ENCODE measurements around the gene UBAC1.
A peak's percentile ranks its signal among the peaks of the same experiment; 100 is the strongest.
"Not testable (repeated sequence)": the region's sequence is repeated elsewhere in the genome, so short reads cannot be mapped to it uniquely, and the experiment has no call there.

Gene UBAC1

GRCh38 chr9:135956802-135957174 is 4.4 kb downstream of the UBAC1 start:
- no peak for DNase-seq

- DNase-seq: no peak
Observed at GRCh38 chr9:135955934-135956801, 5.0 kb downstream of the UBAC1 start.

- DNase-seq: no peak
Observed at GRCh38 chr9:135952664-135953206, 8.4 kb downstream of the UBAC1 start.

GRCh38 chr9:135951889-135952663 is 9.1 kb downstream of the UBAC1 start:
- DNase-seq: no peak

GRCh38 chr9:135951310-135951709 is 9.9 kb downstream of the UBAC1 start:
- not testable (repeated sequence) for DNase-seq

- DNase-seq: not testable (repeated sequence)
Observed at GRCh38 chr9:135950841-135951240, 10.3 kb downstream of the UBAC1 start.

GRCh38 chr9:135950135-135950682 is 11.0 kb downstream of the UBAC1 start:
- DNase-seq: no peak

- DNase-seq: no peak
Observed at GRCh38 chr9:135949501-135950134, 11.6 kb downstream of the UBAC1 start.

GRCh38 chr9:135948968-135949367 is 12.2 kb downstream of the UBAC1 start:
- DNase-seq: no peak

GRCh38 chr9:135948446-135948845 is 12.7 kb downstream of the UBAC1 start:
- DNase-seq: no peak

GRCh38 chr9:135947582-135947981 is 13.6 kb downstream of the UBAC1 start:
- no peak for DNase-seq

- DNase-seq: not testable (repeated sequence)
Observed at GRCh38 chr9:135947105-135947504, 14.1 kb downstream of the UBAC1 start.

- DNase-seq: no peak
Observed at GRCh38 chr9:135946392-135946994, 14.7 kb downstream of the UBAC1 start.

- no peak for DNase-seq
Observed at GRCh38 chr9:135945969-135946368, 15.2 kb downstream of the UBAC1 start.

GRCh38 chr9:135944444-135945252 is 16.5 kb downstream of the UBAC1 start:
- DNase-seq: no peak

- DNase-seq: not testable (repeated sequence)
Observed at GRCh38 chr9:135943604-135944003, 17.6 kb downstream of the UBAC1 start.

GRCh38 chr9:135941288-135941995 is 19.7 kb downstream of the UBAC1 start:
- no peak for DNase-seq

GRCh38 chr9:135939351-135940265 is 21.6 kb downstream of the UBAC1 start:
- DNase-seq: peak; percentile 18
